ENCODE results near the gene NFATC1.

Gene NFATC1

GRCh38 chr18:79560861-79561210 is 165.1 kb downstream of the NFATC1 start:
- DNase-seq: no peak

GRCh38 chr18:79563949-79564348 is 168.2 kb downstream of the NFATC1 start:
- no peak for DNase-seq

GRCh38 chr18:79564441-79564840 is 168.7 kb downstream of the NFATC1 start:
- DNase-seq: no peak

DNA sequence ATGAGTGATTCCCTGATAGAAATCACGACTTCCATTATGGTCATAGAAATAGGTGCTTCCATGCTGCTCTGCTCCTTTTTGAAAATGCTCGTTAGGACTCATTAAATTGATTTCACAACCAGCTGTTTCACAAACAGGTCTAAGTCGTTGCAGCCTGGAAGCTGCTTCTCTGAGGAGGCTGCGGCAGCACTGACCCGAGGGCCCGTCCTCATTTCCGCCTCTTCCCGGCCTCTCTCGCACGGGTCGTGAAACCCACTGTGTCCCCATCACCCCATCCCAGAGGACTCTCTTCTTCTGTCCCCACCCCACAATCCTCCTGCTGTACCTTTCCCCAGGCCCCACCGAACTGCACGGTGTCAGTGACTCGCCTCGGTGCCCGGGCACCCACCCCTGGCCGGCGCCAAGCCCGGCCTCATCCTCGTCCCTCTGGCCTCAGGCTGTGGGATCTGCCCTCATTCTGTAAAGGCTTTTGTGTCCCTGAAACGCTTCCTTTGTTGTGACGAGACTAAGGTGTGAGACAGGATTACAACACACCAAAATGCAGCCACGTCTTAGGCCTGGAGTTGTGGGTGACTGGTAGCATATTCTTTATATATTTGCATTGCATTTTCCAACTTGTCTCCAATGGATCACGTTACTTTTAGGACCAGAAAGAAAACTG is 171.2 kb downstream of the NFATC1 start:
- no peak for DNase-seq

- no peak for DNase-seq
Observed at GRCh38 chr18:79567481-79568147, 171.9 kb downstream of the NFATC1 start.

DNA sequence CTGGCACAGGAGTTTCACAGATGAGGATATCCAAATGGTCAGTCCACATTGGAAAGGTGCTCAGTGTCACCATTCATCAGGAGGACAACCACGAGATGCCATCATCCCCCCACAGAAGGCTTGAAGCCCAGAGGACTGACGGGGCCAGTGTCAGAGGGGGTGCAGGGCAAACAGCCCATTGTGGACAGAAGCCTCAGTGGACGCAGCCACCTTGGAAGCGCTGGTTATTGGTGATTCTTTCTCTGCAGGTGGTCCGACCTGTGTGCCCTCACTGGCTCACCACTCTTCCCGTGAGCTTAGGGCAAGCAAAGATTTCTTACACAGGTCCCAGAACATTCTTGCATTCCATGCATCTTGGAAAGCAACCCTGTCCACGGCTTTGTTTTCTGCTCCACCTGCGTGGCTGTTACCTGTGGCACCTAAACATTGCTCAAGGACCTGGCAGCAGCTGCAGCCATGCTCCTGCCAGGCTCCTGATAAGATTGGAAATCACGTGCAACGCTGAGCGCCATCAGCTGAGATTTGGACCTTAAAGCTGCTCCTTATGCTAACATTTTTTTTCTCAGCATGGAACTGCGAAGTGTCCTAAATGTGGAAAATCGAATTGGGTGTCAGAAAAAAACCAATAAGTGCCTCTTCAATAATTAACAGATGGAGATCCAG is 172.9 kb downstream of the NFATC1 start:
- DNase-seq: no peak

- no peak for DNase-seq
Observed at GRCh38 chr18:79569720-79570119, 174.0 kb downstream of the NFATC1 start.

DNA sequence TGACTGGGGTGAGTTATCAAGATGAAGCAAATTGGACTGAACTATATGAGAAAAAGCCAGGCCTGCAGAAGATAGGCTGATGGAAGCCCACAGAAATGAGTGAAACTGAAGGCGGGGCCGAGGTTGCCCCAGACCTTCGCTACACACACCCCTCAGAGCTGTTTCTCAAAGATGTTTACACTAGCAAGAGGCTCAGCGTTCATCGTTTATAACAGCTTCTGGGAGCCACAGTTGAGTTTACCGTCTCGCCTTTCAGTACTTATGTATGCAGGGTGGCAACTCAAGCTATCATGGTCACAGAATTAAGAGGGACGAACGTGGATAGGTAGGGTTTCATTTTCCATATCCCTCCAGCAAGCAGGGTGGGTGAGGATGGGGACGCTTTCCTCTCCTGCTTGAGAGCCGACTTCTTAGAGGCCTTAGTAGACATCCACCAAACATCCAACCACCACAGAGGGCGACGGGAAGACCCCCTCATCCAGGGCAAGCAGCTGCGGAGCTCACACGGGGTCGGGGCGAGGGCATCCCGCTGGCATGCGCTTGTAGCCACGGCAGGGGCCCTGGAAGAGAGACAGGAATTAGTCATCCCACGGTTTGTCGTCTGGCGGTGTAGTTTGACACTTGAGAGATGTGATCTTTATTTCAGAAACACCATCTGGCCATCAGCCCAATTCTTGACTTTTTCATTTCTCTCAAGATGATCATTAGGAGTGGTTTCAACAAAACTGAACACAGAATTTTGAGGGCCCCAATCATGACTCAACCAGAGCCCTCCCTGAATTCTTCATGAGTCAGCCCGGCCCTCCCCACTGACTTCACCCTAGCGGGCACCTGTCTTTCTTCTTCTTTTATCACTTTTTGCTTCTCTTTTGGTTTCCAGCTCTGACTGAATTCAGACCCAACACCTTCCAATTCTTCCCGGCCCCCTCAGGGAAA is 174.8 kb downstream of the NFATC1 start:
- no peak for DNase-seq

DNA sequence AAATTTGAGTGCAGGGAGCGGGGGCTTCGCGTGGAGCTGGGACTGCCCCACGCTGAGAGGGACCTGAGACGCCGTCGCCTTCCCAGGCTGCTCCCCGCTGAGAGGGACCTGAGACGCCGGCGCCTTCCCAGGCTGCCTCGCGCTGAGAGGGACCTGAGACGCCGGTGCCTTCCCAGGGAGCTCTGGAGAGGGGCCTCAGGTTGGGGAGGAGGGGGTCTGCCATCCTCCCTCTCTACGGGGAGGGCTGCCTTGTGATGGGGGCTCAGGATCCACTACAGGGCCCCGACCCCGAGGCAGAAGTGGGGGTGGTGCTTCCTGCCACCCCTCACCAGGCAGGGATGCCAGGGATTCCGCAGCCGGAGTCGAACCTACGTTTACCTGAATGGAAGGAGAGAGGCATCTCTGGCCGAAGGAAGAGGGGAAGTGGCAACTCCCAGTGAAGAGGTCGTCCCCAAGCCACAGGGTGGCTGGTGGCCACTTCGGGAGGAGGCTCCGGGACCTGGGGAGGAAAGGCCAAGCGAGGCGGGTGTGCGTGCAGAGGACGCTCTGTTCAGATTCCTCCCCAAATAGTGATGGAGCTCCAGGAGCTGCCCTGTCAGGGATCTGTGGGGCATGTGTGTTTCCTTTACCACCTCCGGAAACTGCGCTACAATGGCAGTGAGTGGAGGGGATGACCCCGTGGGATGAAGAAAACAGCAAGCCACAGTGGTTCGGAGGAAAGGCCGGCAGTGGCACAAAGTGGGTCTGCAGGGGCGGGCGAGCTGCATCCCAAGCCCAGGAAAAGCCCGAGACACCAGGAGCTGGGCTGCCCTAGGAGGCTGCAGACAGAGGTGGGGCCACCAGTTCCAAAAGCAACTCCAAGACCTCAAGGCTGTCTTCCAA is 175.7 kb downstream of the NFATC1 start:
- no peak for DNase-seq

DNA sequence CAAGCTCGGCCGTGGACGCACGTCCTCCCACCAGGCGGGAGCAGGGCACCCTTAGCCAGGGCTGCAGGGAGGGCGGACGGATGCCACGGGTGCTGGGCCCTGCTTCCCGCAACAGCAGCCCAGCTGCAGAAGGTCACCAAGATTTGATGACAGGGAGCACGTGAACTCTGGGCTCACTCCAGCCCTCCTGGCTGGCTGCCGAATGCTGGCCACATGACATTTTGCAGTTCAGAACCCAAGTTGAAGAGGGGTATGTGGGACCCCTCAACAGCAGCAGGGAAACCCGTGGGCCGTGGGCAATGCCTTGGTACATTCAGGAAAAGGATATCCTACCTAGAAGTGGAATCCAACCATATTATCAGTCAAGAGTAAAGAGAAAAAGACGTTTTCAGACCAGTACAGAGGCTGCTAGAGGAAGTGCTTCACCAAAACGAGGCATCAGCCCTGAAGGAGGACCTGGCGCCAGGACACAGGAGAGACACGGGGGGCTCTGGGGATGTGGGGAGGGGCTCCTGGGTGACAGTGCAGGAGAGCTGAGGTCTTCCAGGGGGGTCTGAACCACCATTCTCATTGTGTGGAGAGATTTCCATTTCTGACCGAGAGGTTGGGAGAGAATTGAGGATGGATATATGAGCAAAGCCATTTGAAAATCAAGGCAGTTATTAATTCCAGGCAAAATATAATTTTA is 176.5 kb downstream of the NFATC1 start:
- DNase-seq: no peak

DNA sequence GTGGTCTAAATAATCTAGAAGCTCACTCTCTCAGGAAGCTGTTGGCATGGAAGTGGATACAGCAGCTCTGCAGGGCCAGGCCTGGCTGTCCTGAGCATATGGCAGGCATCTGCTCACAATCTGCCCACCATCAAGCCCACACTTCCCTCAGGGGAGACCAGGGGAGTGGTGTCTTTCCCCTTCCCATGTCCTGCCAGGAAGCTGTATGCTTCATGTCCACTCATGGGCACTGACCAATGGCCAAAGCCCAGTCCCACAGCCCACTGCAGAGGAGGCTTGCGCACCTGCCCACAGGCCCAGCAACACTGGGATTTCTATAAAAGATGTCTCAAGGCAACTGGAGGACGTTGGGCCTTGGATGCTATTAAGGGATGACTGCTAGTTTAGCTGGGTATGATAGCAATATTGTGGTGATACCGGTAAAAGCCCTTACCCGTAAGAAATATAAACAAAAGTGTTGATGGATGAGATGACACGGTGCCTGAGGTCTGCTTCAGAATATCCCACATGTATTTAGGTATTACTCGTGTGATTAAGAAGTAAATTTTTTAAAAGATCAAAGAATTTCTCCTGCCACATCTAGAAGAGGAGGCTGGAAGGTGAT is 177.2 kb downstream of the NFATC1 start:
- DNase-seq: no peak

DNA sequence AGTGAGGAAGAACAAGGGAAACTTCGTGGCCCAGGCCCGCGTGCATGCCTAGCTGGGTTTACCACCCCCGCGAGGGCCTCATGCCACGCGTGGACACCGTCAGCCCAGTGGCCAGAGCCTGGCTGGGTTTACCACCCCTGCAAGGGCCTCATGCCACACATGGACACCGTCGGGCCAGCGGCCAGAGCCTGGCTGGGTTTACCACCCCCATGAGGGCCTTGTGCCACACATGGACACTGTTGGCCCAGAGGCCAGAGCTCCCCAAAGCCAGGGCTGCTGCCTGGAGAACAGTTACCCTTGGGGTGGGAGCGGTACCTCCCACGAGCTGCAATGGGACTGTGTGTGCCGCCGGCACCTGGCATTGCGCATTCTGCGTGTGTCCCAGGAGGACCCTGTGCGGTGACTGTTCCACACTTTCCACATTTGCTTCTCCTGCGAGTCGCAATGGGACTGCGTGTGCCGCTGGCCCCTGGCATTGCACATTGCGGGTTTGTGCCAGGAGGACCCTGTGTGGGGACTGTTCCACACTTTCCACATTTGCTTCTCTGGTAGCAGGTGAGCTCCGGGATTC is 178.3 kb downstream of the NFATC1 start:
- no peak for DNase-seq

DNA sequence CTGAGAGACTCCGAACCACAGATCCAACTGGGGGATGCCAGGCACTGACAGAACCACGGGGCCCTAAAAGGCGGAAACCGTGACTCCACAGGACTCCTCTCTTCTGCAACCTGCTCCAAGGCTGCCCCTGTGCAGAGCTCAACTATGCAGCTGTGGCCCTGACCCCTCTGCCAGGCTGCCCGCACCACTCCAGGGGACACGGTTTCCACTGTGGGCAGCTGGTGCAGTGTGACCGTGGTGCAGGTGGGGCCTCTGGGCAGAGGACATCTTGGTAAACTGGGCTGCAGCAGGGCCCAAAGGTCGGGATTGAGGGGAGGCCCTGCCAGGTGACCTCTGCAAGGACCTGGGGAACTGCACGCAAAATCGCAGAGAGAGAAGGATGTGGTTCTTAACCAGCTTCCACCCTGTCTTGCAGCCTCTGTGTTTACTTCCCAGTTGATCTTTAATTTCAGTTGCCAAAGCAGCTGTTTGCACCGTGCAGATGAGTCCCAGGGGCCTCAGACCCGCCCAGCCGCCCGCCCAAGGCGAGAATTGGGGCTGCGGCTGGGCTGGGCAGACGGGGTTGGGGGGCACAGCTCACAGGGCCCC is 179.3 kb downstream of the NFATC1 start:
- no peak for DNase-seq

GRCh38 chr18:79575891-79576685 is 180.4 kb downstream of the NFATC1 start:
- DNase-seq: no peak

GRCh38 chr18:79576686-79577351 is 181.1 kb downstream of the NFATC1 start:
- no peak for DNase-seq

GRCh38 chr18:79577451-79578395 is 182.0 kb downstream of the NFATC1 start:
- no peak for DNase-seq

DNA sequence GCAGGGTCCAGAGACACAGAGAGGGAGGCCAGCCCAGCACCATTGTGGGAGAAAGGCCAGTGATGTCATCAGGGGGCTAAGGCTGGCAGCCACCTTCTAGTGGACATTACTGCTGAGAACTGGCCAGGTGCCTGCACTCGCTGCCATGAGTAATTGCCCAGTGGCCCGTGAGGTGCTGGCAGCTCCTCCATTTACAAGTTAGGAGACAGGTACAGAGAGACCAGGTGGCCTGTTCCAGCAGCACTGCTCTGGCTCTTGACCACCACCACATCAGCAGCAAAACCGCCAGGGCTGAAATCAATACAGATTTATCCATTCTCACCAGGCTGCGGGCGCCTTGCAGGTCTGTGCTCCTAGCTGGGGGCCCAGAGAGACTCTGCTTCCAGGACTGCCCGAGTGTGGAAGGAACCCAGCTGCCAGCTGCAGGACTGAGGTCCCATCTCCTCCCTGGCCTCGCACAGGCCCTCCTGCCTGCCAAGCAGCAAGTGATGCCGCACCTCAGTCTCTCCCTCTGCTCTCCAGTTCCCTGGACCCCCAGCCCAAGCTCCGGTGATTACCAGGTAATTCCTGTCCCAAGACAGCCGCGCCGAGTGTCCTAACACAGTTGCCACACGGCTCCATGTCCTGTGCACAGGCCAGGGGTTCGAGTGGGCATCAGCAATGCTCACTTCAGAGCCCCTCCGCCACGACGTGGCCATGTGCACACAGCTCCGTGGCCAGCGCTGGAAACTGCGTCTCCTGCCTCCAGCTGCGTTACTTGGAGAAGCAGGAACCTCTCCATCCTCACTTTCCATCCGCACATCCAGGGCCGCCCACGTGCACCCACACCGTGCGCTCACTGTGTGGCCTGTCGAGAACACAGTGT is 182.9 kb downstream of the NFATC1 start:
- no peak for DNase-seq

All from activated CD4-positive, CD25-positive, alpha-beta regulatory T cell (primary cell).